ENCODE measurements around the gene LRRC7. TPM values are rescaled to one million over a fixed set of nuclear protein-coding genes. Genes with fewer than 3 reads are reported as not detected.

The LRRC7 gene
- total and polyA plus RNA-seq, 2 of the 8 experiments (the other 6 are each of a cell fraction or from before 2014, with no cell fraction given), result 0.03 to 0.17 TPM

- no peak overlapping the region for H2BK20ac ChIP-seq (ENCODE audit: low read length)
- no peak overlapping the region for H2BK15ac ChIP-seq (ENCODE audit: low read length)
- H3K9ac ChIP-seq (replicated peaks in 1 of 4; ENCODE audit: extremely low read depth in 1 of 4, low read depth in 3 of 4, low read length in 3 of 4), result no peak overlapping the region
- TF ChIP-seq TEAD4 (IDR thresholded peaks at IDR 0.05; ENCODE audit: low read depth, low read length) (no peak), CREB1 (IDR thresholded peaks at IDR 0.05) (no peak), YY1 (IDR thresholded peaks at IDR 0.05; ENCODE audit: low read depth, low read length) (no peak), POLR2AphosphoS5 (IDR thresholded peaks at IDR 0.05; ENCODE audit: low read depth, low read length) (no peak), SIN3A (conservative IDR thresholded peaks at IDR 0.05 in 1 of 2, IDR thresholded peaks at IDR 0.05 in 1 of 2; ENCODE audit: low read depth in 1 of 2, low read length in 2 of 2) (no peak)
- no peaks in the 10 kb centered on the region for H3K79me2 ChIP-seq (ENCODE audit: control insufficient read depth in 1 of 2, insufficient read depth in 2 of 2, low read length in 2 of 2)
- H3K4me3 ChIP-seq (ENCODE audit: extremely low read depth in 1 of 4, insufficient read depth in 2 of 4, low read depth in 3 of 4, low read length in 4 of 4), result no peak overlapping the region
- no peaks in the 10 kb centered on the region for H4K20me1 ChIP-seq (replicated peaks in 1 of 2; ENCODE audit: control insufficient read depth in 1 of 2, insufficient read depth in 2 of 2, low read length in 2 of 2)
- DNase-seq (ENCODE audit: low read depth in 1 of 2, low spot score in 2 of 2) (no peak), FAIRE-seq (no peak)
- no peaks in the 10 kb centered on the region for H3K27me3 ChIP-seq (replicated peaks in 1 of 4; ENCODE audit: control insufficient read depth in 3 of 4, extremely low read depth in 1 of 4, insufficient read depth in 3 of 4, low read length in 3 of 4)
- no peaks in the 10 kb centered on the region for H3K79me1 ChIP-seq (ENCODE audit: low read depth, low read length)
- no peak overlapping the region for H2BK5ac ChIP-seq (ENCODE audit: low read depth, low read length)
- no peak overlapping the region for H2AFZ ChIP-seq (ENCODE audit: low read length)
- H2BK12ac ChIP-seq (ENCODE audit: low read depth, low read length), result no peak overlapping the region
- ChIA-PET POLR2A (ENCODE audit: partially characterized antibody) (no interaction called here), CTCF (ENCODE audit: partially characterized antibody) (no interaction called here)
- H3K36me3 ChIP-seq (ENCODE audit: control insufficient read depth in 2 of 4, insufficient read depth in 4 of 4, low read length in 3 of 4), result no peaks in the 10 kb centered on the region
- no peak overlapping the region for H3K4me2 ChIP-seq (ENCODE audit: insufficient read depth in 1 of 2, low read depth in 2 of 2, low read length in 2 of 2)
- no peak overlapping the region for H4K5ac ChIP-seq (ENCODE audit: insufficient read length, low read depth, low read length)
- no peak overlapping the region for H4K8ac ChIP-seq (ENCODE audit: extremely low read depth, insufficient read depth, low read length)
- no peak overlapping the region for H3K27ac ChIP-seq (ENCODE audit: low read depth, low read length)
- H3K23me2 ChIP-seq (ENCODE audit: low read depth, low read length), result no peaks in the 10 kb centered on the region
- no peak overlapping the region for H4K91ac ChIP-seq (replicated peaks; ENCODE audit: insufficient read length, low read length)
- H3K14ac ChIP-seq (ENCODE audit: insufficient read length), result no peak overlapping the region
- no peak overlapping the region for H2BK120ac ChIP-seq (replicated peaks; ENCODE audit: low read depth, low read length)
- no peak overlapping the region for H3K56ac ChIP-seq (replicated peaks; ENCODE audit: insufficient read length, low read depth, low read length)
- no peaks in the 10 kb centered on the region for H3K9me3 ChIP-seq (ENCODE audit: insufficient read depth in 2 of 2, low read depth in 1 of 2, low read length in 1 of 2)
- no peak overlapping the region for H3K23ac ChIP-seq (ENCODE audit: insufficient read length)
- H2AK5ac ChIP-seq (ENCODE audit: low read depth, low read length), result no peak overlapping the region
- no peak overlapping the region for H3K4ac ChIP-seq (replicated peaks; ENCODE audit: insufficient read length, low read depth, low read length)
- no peaks in the 10 kb centered on the region for H3K4me1 ChIP-seq (replicated peaks in 1 of 4; ENCODE audit: control insufficient read depth in 3 of 4, insufficient read depth in 4 of 4, low read length in 3 of 4)
- H3K18ac ChIP-seq (ENCODE audit: extremely low read depth, low read length), result no peak overlapping the region
These were observed 90.2 kb downstream of the LRRC7 start for GRCh38 chr1:69657971-69658370.
